GM21576 (cell line): ENCODE measurements around the gene SAP25.
"Not testable (repeated sequence)": the region's sequence is repeated elsewhere in the genome, so short reads cannot be mapped to it uniquely, and the experiment has no call there.

Experiments
- ATAC-seq: cut with Tn5 transposase; IDR thresholded peaks from one replicate; pipeline ENCODE4 v1.9.1; 2021; ENCODE audit warnings: mild to moderate bottlenecking, moderate library complexity; ENCODE audit not compliant: unreplicated experiment

SAP25 gene

DNA sequence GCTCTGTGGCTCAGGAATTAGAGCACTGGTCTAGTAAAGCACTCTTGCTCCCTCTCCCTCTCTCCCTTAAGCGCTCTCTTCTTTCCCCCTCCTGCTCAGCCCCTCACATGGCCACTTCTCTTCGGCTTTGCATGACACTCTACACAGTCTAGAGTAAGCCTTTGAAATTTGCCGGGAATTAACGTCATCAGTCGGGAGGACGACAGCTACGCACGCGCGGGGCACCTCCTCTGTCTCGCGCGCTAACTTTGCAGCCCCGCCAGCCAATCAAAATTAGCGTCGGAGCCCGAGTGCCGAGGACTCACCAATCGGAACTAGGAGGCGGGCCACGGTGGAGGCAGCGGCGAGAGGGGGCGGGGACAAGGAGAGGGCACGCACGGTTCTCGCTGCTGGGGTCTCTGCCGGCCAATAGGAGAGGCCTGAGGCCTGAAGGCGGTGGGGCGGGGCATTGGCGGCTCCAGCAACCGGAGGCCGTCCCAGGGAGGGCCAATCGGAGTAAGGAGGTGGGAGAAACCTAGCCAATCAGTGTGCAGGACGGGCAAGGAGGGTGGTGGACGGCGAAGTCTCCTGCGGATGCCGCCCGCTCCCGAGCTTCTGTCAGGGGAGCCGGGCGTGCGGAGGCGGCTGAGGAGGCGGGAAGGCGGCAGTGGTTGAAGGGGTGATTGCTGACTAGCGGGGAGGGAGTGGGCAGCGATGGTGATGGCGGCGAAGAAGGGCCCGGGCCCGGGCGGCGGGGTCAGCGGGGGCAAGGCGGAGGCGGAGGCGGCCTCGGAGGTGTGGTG is 34.9 kb downstream of the SAP25 start, which contains the start of gene AGFG2:
Gene AGFG2 (plus strand): TSS at position 550 of the 782 bp plus-strand sequence. CDS start 144 bp downstream, at position 694.
- ATAC-seq: peak; percentile 91

DNA sequence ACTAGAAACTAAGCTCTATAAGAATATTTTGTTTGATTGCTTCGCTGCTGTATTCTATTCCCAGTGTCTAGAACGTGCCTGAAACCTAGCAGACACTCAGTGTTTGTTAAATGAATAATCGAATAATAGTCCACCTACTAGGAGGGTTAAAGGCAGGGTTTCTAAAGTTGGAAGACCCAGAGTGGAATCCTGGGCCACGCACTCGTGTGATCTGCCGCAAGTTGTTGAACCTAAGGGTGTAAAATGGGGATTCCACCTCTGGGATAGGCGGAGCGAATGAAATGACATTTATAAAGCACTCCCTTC is 35.4 kb downstream of the SAP25 start:
- no peak for ATAC-seq

DNA sequence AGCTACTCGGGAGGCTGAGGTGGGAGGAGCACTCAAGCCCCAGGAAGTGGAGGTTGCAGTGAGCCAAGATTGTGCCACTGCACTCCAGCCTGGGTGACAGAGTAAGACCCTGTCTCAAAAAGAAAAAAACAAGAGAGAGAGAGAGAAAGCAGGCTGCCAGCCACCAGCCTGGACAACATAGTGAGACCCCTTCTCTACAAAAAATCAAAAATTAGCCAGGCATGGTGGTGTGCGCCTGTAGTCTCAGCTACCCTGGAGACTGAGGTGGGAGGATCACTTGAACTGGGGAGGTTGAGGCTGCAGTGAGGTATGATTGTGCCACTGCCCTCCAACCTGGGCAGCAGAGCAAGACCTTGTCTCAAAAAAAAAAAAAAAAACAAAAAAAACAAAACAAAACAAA is 37.0 kb downstream of the SAP25 start:
- not testable (repeated sequence) for ATAC-seq

DNA sequence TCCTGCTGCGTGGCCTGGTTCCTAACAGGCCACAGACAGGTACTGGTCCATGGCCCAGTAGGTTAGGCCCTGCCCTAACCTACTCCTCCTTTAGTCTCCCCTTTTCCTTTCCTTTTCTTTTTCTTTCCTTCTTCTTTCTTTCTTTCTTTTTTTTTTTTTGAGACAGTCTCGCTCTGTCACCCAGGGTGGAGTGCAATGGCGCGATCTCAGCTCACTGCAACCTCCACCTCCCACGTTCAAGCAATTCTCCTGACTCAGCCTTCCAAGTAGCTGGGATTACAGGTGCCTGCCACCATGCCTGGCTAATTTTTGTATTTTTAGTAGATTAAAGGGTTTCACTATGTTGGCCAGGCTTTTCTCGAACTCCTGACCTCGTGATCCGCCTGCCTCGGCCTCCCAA is 37.7 kb downstream of the SAP25 start:
- not testable (repeated sequence) for ATAC-seq

DNA sequence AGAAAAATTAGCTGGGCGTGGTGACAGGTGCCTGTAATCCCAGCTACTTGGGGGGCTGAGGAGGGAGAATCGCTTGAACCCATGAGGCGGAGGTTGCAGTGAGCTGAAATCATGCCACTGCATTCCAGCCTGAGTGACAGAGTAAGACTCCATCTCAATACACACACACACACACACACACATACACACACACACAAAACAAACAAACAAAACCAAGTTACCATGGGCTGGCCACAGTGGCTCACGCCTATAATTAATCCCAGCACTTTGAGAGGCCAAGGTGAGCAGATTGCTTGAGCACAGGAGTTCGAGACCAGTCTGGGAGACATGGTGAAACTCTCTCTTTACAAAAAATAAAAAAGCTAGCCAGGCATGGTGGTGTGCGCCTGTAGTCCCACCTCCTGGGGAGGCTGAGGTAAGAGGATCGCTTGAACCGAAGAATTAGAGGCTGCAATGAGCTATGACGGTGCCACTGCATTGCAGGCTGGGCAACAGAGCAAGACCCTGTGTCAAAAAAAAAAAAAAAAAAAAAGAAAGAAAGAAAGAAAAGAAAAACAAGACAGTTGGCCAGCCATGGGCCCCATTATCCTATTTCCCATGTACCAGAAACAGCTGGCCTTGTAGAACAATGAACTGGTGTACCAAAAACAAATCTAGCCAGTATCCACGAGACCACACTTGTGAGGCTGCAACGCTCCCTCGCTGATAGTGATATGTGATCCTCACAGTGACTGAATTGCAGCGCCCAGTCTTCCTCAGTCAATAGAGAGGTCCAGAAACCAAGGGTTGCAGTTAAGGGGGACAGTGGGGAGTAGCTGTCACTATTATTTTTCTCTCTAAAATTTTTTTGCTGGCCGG is 41.3 kb downstream of the SAP25 start:
- ATAC-seq: no peak

DNA sequence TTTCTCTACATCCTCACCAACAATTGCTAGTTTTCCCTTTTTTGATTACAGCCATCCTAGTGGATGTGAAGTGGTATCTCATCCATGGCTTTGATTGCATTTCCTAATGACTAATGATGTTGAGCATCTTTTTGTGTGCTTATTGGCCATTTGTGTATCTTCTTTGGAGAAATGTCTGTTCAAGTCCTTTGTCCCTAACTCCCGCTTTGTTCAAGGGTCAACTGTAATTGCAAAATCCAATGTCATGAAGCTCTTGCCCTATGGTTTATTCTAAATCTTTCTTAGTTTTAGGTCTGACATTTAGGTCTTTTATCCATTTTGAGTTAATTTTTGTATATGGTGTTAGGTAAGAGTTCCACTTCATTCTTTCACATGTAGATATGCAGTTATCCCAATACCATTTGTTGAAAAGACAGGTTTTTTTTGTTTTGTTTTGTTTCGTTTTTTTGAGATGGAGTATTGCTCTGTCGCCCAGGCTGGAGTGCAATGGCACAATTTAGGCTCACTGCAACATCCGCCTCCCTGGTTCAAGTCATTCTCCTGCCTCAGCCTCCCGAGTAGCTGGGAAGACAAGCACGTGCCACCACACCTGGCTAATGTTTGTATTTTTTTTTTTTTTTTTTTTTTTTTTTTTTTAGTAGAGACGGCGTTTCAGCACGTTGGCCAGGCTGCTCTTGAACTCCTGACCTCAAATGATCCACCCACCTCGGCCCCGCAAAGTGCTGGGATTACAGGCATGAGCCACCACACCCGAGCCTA is 45.4 kb downstream of the SAP25 start:
- ATAC-seq: not testable (repeated sequence)

DNA sequence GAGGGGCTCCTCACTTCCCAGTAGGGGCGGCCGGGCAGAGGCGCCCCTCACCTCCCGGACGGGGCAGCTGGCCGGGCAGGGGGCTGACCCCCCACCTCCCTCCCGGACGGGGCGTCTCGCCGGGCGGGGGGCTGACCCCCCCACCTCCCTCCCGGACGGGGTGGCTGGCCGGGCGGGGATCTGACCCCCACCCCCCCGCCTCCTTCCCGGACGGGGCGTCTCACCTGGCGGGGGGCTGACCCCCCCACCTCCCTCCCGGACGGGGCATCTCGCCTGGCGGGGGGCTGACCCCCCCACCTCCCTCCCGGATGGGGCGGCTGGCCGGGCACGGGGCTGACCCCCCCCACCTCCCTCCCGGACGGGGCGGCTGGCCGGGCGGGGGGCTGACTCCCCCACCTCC is 50.5 kb downstream of the SAP25 start:
- not testable (repeated sequence) for ATAC-seq
